Suppressor macrophage treated with lipopolysaccharide for 1 hour (primary cell): ENCODE measurements around the gene NTSR2.

ENCODE experiments used
- DNase-seq, 3 donors: peaks; one replicate each; pipeline ENCODE4 v3.0.0-alpha.2; 2020 to 2022

NTSR2 gene

GRCh38 chr2:11669454-11670291, at the start of gene NTSR2:
TSS of gene NTSR2 (minus strand) at chr2:11670195. CDS start at chr2:11670129, 66 bp downstream.
- DNase-seq: peak; percentile 54 to 80 (median 64)

GRCh38 chr2:11719230-11719977, 49.4 kb upstream of the NTSR2 start:
- DNase-seq: no peak

- DNase-seq: no peak
These were observed 48.6 kb upstream of the NTSR2 start for GRCh38 chr2:11718606-11719005.

GRCh38 chr2:11717623-11718022, 47.6 kb upstream of the NTSR2 start:
- no peak for DNase-seq

GRCh38 chr2:11716689-11717321, 46.8 kb upstream of the NTSR2 start:
- peak; percentile 29 to 39 (median 35) for DNase-seq

DNA sequence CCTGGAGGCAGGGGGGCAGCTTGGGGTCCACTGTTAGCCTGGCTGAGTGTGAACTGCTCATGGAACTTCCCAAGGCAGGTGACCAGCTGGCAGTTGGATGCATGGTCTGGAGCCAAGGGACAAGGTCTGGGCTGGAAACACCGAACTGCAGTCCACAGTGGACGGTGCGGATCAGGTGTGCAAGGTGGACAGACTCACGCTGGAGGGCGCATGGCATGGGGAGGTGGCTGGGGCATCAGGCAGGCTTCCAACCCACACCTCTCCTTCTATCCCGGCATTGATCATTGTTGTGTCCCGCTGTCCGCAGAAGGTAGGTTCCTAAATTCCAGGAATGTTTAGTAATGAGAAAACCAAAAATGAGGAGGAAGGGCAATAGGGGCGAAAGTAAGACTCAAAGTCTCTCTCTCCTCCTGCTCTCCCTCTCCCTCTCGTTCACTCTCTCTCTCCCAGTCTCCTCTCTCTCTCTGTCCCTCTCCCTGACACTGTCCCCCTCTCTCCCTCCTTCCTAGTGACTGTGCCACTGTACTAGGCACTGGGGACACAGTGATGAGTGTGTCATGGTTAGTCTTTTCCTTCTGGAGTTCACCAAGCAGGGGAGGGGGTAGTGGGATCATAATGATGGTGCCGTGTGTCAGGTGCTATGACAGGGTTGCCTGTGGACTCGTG, 46.1 kb upstream of the NTSR2 start:
- no peak for DNase-seq

GRCh38 chr2:11713815-11714214, 43.8 kb upstream of the NTSR2 start:
- DNase-seq: no peak

- peak in 1 of 3 donors; percentile 44 for DNase-seq
These were observed 42.9 kb upstream of the NTSR2 start for GRCh38 chr2:11712866-11713265.

DNA sequence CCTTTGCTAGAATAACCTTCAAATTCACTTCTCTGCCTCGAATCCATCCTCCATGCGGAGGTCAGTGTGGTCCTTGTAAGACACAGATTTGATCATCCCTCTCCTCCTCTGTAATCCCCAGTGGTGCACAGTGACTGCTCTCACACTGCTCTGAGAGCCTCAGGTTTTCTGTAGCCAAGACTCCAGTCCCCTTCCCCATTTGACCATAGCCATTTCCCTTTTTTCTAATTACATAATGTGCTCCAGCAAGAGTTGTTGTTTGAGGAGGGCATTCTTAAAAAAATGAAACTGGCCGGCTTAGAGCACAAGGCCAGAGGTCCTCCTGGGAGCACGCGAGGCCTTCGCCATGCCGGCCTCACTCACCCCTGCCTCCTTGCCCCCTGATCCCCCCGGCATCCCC, 41.8 kb upstream of the NTSR2 start:
- DNase-seq: peak in 2 of 3 donors; percentile 26 to 48

DNA sequence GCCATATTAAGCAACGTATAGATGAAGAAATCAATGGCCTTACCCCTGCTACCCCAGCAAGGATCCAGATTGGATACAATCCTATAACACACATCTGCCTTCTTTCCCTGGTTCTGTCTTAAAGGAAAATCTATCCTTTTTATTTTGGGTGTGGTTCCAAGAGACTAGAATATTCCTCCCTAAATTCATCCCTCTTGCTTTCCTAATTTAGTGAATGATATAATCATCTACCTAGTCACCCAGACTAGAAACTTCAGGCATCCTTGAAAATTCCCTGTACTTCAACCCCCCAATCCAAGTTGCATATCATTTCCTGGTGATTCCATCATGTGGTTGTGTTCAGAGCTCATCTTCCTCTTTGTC, 41.3 kb upstream of the NTSR2 start:
- no peak for DNase-seq

GRCh38 chr2:11710632-11711353, 40.8 kb upstream of the NTSR2 start:
- no peak for DNase-seq

DNA sequence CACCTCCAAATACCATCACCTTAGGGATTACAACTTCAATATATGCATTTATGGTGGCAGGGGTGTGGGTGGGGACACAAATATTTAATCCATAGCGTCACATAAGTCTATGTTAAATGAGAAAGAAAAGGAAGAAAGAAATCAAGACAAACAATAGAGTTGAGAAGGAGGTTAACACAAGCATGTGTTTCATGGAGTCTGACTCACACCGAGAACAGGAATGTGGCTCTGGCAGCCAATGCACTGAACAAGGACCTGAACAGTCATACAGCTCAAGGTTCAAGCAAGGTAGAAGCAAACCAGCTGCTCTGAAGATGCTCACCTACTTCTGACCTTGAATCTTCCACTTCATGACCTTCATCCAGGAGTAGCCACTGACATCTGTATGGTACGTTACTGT, 40.2 kb upstream of the NTSR2 start:
- DNase-seq: no peak

DNA sequence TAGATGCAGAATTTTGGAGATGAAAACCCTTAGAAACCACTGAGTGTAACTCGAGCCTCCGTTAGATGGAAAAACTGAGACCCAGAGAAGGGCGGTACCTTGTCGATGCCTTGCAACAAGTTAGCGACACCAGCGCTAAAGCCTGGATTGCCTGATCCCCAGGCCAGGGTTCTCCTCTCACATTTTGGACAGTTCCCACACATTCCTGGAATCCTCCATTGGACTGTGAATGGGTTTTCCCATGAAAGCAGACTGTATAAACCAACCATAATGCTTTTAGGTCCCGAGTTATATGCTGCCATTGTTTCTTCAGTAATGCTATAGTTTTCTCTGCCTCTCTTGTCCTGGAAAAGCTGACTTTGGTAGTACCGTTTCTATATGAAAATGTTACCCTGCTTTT, 39.3 kb upstream of the NTSR2 start:
- no peak for DNase-seq

DNA sequence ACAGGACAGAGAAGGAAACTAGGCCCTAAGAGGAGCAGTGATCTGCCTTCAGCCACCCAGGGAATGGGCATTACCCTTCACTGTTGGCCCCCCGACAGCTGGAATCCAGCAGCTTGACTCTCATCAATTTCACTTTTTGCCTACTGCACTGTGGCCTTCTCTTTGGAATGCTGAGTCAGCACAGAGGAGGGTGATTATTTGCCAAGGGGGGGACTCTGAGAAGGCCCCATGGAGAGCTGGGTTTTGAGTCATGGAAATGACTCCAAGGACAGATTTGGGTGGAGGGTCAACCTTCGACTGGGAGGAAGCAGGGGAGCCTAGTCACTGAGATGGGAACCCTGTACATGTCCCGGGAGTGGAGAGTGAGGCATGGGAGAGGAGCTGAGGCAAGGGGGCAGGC, 38.1 kb upstream of the NTSR2 start:
- DNase-seq: no peak

- no peak for DNase-seq
These were observed 35.7 kb upstream of the NTSR2 start for GRCh38 chr2:11705711-11706110.

DNA sequence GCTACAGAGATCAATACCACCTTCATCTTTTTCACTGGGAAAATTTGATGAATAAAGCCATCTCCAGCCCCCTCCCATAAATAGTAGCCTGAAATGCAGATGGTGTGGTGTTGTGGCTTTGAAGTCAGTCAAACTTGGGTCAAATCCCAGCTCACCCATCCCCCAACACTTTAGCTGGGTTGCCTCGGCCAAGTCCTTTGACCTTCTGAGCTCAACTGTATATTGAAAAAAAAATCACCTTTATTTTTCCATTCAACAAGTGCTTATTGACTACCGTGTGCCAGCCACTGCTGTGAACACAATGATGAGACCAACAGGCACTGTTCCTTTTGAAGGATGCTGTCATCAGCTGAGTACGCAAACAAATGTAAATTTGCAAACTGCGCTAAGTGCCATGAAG, 35.1 kb upstream of the NTSR2 start:
- DNase-seq: no peak

- no peak for DNase-seq
These were observed 33.7 kb upstream of the NTSR2 start for GRCh38 chr2:11703700-11704099.

DNA sequence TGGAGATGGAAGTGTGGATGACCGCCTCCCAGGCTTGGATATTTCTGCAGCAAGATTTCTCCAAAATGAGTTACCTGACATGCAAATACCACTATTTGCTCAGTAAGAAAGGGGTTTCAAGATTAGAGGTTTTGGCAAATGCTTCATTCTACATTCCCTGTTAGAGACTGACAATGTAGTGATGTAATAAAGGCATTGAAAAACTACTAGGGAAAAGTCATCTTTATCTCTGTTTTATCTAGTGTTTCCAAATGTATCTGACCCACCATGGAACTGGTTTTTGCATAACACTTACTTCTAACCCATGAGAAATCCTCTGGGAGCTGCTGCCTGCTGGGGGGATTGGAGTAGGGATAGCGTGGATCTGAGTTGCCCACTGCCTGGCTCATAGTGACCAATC, 33.0 kb upstream of the NTSR2 start:
- no peak for DNase-seq

DNA sequence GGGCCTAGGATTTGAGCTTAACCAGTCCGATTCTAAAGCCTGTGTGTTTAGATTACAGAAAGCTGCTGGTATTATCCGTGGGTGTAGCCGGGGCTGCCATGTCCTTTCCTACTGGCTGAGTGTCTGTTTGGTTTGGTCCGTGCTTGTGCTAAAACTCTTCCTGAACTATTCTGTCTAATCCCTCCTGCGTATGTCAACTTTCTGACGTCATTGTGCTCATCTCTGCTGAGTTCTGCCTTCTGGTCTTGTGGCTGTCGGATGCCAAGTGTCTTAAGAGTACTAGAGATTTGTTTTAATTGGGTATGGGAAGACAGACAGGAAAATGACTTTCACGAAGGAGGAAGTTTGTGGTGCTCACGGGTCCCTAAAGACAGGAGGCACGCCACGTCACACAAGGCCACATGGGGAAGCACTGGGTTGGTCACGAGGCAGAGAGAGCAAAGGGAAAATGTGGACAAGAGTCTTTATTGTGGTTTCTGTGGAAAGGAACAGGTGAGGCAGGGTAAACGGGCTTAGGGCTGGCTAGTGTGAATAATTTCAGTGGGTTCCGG, 31.8 kb upstream of the NTSR2 start:
- peak; percentile 89 to 95 (median 89) for DNase-seq

- DNase-seq: no peak
These were observed 31.2 kb upstream of the NTSR2 start for GRCh38 chr2:11701206-11701605.

DNA sequence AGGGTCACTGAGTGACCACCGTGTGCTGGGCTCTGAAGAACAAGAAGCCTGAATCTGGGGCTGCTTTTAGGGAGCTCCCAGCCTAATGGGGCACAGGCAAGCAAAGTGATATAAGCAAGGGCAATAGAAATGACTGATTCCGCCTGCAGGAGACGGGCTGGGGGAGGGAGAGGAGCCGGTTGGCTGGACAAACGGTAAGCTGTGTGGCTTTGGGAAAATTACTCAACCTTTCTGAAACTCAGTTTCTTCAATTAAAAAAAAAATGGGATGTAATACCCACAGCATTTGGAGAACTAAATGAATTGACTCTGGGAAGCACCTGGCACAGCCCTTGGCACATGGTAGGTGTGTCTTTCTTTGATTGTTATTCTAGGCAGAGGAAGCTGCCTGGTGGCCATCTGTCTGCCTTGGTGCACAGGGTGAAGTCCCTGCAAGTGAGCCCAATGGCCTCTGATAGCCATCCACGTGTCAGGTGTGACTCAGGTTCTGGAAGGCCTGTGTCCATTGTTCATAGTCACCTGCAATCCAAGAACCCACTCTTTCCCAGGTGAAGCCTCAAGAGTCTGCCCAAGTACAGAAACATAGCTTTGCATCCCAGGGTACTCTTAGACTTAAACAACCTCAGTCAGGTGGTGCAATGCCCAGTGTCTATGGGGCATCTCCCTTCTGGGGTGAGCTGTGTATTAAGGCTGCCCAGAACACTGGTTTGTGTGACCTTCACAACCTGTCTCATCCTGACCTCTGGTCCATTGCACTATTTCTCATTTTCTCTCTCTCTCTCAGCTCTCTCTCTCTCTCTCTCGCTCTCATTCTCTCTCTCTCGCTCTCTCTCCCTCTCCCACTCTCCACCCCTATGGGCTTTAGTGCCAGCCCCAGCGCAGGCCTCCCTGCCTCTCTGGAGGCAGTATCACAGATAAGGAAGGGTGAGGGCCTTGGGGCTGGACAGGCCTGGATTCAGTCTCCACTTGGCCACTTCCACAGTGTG, 30.0 kb upstream of the NTSR2 start:
- DNase-seq: no peak
